Hindlimb muscle (tissue), 1 donor: ENCODE data around the gene FRYL. TPM values are rescaled to one million over a fixed set of nuclear protein-coding genes. Genes with fewer than 3 reads are reported as not detected.

ENCODE experiments used
- DNase-seq: peaks from one replicate; pipeline ENCODE4 v3.0.0-alpha.2; 2013
- polyA plus RNA-seq: library from polyadenylated mRNA; unstranded; fragments of 120-200 nt; gene quantifications from one replicate; pipeline ENCODE4 v1.2.1, GENCODE V29; 2013; ENCODE audit not compliant: insufficient read length

Gene FRYL
- polyA plus RNA-seq, 1 donor = 25.6 TPM

- no peak for DNase-seq
Observed at GRCh38 chr4:48543796-48544195, 236.3 kb downstream of the FRYL start.

- DNase-seq = no peak
Observed at GRCh38 chr4:48542888-48543287, 237.2 kb downstream of the FRYL start.

- DNase-seq = no peak
Observed at GRCh38 chr4:48539597-48539996, 240.5 kb downstream of the FRYL start.

- DNase-seq = no peak
Observed at GRCh38 chr4:48538358-48538757, 241.7 kb downstream of the FRYL start.

- DNase-seq = no peak
Observed at GRCh38 chr4:48526406-48526805, 253.7 kb downstream of the FRYL start.

- DNase-seq = no peak
Observed at GRCh38 chr4:48518143-48518542, 261.9 kb downstream of the FRYL start.

GRCh38 chr4:48509543-48509942 is 270.5 kb downstream of the FRYL start:
- DNase-seq = no peak

GRCh38 chr4:48506716-48507115 is 273.4 kb downstream of the FRYL start:
- no peak for DNase-seq

- DNase-seq = no peak
Observed at GRCh38 chr4:48504352-48504751, 275.7 kb downstream of the FRYL start.

GRCh38 chr4:48504026-48504330 is 276.1 kb downstream of the FRYL start:
- DNase-seq = no peak

- no peak for DNase-seq
Observed at GRCh38 chr4:48503233-48504025, 276.6 kb downstream of the FRYL start.

GRCh38 chr4:48499551-48500066 is 280.5 kb downstream of the FRYL start:
- no peak for DNase-seq

GRCh38 chr4:48498895-48499294 is 281.2 kb downstream of the FRYL start:
- DNase-seq = no peak

- no peak for DNase-seq
Observed at GRCh38 chr4:48495941-48496340, 284.1 kb downstream of the FRYL start.

GRCh38 chr4:48493452-48494100 is 286.5 kb downstream of the FRYL start:
- no peak for DNase-seq

- no peak for DNase-seq
Observed at GRCh38 chr4:48491514-48492176, 288.4 kb downstream of the FRYL start.

- DNase-seq = no peak
Observed at GRCh38 chr4:48490680-48491513, 289.2 kb downstream of the FRYL start.

- no peak for DNase-seq
Observed at GRCh38 chr4:48490012-48490679, 289.9 kb downstream of the FRYL start, which contains the start of gene ZAR1. ZAR1 (plus strand) TSS chr4:48490252; CDS start chr4:48490292, 40 bp downstream.

- DNase-seq = no peak
Observed at GRCh38 chr4:48489683-48490011, 290.4 kb downstream of the FRYL start.

GRCh38 chr4:48484494-48485168 is 295.4 kb downstream of the FRYL start:
- no peak for DNase-seq

- no peak for DNase-seq
Observed at GRCh38 chr4:48483777-48484493, 296.1 kb downstream of the FRYL start.
